GM12891 (cell line): ENCODE results near the gene RANBP1.

Source experiments
- POLR2A ChIP-seq: IDR thresholded peaks from 2 replicates; pipeline ENCODE4 v1.6.1; 2011; ENCODE audit warnings: low read depth, low read length, control low read depth
- POLR2AphosphoS5 ChIP-seq: IDR thresholded peaks from 2 replicates; pipeline ENCODE4 v1.6.1; 2011; ENCODE audit warnings: low read depth, low read length, control low read depth
- TAF1 ChIP-seq: IDR thresholded peaks from 2 replicates; pipeline ENCODE4 v1.6.1; 2011; ENCODE audit warnings: low read depth, low read length, control low read depth

DNA sequence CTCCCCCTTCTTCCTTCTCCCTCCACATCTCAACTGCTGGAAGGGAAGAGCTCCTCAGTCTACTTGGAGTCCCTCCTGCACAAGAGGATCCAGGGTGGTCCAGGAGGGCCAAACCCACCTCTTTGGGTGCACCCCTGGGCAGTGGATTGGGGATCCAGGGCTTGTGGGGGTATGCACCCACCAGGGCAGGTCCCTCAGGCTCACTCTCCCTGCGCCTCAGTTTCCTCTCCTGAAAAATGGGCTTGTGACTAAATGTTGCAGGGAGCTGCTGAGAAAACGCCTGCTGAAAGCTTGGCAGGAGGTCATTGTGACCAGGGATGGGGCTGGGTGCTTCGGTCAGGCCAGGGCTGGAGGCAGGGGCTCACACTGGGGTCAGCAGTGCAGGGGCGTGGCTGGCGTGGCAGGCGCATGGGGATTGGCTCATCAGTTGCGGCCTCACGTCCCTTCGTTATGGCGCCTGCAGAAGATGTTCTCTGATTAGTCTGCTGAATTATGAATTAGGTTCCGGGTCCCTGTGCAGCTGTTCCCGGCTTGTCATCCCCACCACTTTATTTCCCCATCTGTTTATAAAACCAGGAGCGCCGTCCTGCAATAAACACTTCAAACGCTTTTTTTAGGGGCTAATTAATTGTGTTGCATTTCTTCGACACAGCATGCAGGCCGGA, 60.6 kb downstream of the RANBP1 start:
- no peak for TF ChIP-seq POLR2A
- no peak for TF ChIP-seq TAF1
- TF ChIP-seq POLR2AphosphoS5: no peak
